KBM-7 (cell line): Measurements from ENCODE around the gene GXYLT2.

Experiments
- DNase-seq: peaks from one replicate; pipeline ENCODE4 v3.0.0-alpha.2; 2015
- in situ Hi-C: fragments of 300-500 bp; cut with MboI; formaldehyde crosslinking; loops from 2 replicates; pipeline ENCODE4 v1.14.3; 2020; ENCODE audit warnings: low sequenced_read_pairs, low pct_unique_long_range_greater_than_20kb, mixed read lengths

The GXYLT2 gene

GRCh38 chr3:72887705-72888545, at the start of gene GXYLT2:
GXYLT2 (plus strand) TSS chr3:72888046; CDS start chr3:72888234, 188 bp downstream.
- peak; percentile 83 for DNase-seq
- in situ Hi-C loops = no loop called here

GRCh38 chr3:72839057-72839456, 48.8 kb upstream of the GXYLT2 start:
- DNase-seq = peak; percentile 49
- in situ Hi-C loops = no loop called here

GRCh38 chr3:72844436-72844993, 43.3 kb upstream of the GXYLT2 start:
- in situ Hi-C loops = no loop called here
- DNase-seq = no peak

GRCh38 chr3:72846166-72846565, 41.7 kb upstream of the GXYLT2 start:
- in situ Hi-C loops = no loop called here

GRCh38 chr3:72847282-72847681, 40.6 kb upstream of the GXYLT2 start:
- in situ Hi-C loops = no loop called here
- peak; percentile 15 for DNase-seq

More at GRCh38 chr3:72846166-72846565, 41.7 kb upstream of the GXYLT2 start:
- no peak for DNase-seq

GRCh38 chr3:72847751-72848702, 39.8 kb upstream of the GXYLT2 start, which contains the start of gene SHQ1:
SHQ1 (minus strand) TSS chr3:72848445; CDS start chr3:72848340, 105 bp downstream.
- peak; percentile 94 for DNase-seq
- in situ Hi-C loops = no loop called here

- DNase-seq = no peak
Observed at GRCh38 chr3:72848703-72849081, 39.2 kb upstream of the GXYLT2 start.

GRCh38 chr3:72855001-72855400, 32.8 kb upstream of the GXYLT2 start:
- no peak for DNase-seq
- in situ Hi-C loops = no loop called here

More at GRCh38 chr3:72848703-72849081, 39.2 kb upstream of the GXYLT2 start:
- in situ Hi-C loops = no loop called here

- in situ Hi-C loops = no loop called here
- no peak for DNase-seq
Observed at GRCh38 chr3:72860053-72860452, 27.8 kb upstream of the GXYLT2 start.

- DNase-seq = no peak
- in situ Hi-C loops = no loop called here
Observed at GRCh38 chr3:72860846-72861245, 27.0 kb upstream of the GXYLT2 start.

GRCh38 chr3:72862314-72863090, 25.3 kb upstream of the GXYLT2 start:
- DNase-seq = no peak
- in situ Hi-C loops = no loop called here

GRCh38 chr3:72872183-72872582, 15.7 kb upstream of the GXYLT2 start:
- no peak for DNase-seq
- in situ Hi-C loops = no loop called here

- in situ Hi-C loops = no loop called here
- no peak for DNase-seq
Observed at GRCh38 chr3:72887343-72887704, 522 bp upstream of the GXYLT2 start.

GRCh38 chr3:72888546-72889309, 882 bp downstream of the GXYLT2 start:
- in situ Hi-C loops = no loop called here
- DNase-seq = peak; percentile 51

GRCh38 chr3:72889310-72890165, 1.7 kb downstream of the GXYLT2 start:
- in situ Hi-C loops = no loop called here
- no peak for DNase-seq

GRCh38 chr3:72890166-72890925, 2.5 kb downstream of the GXYLT2 start:
- in situ Hi-C loops = no loop called here
- peak; percentile 4 for DNase-seq
